Naive thymus-derived CD4-positive, alpha-beta T cell (primary cell): ENCODE data around the gene USP37. TPM values are rescaled to one million over a fixed set of nuclear protein-coding genes. Genes with fewer than 3 reads are reported as not detected.

Source experiments
- ATAC-seq: fragments of 150-1000 bp; cut with Tn5 transposase; 2 replicates; pipeline ENCODE4 v1.10.0; 2021; ENCODE audit warnings: mild to moderate bottlenecking, moderate library complexity
- CTCF ChIA-PET: fragments of 350-600 bp; sonication (Branson Sonifier 250); formaldehyde crosslinking; loops from one replicate; lab custom pipeline; 2021; ENCODE audit warnings: antibody characterized with exemption; lab: Charles Lee
- POLR2A ChIA-PET: fragments of 350-600 bp; sonication (Branson Sonifier 250); formaldehyde crosslinking; loops from one replicate; lab custom pipeline; 2021; ENCODE audit warnings: antibody characterized with exemption, inconsistent platforms; lab: Charles Lee
- DNase-seq, 9 donors: peaks; one replicate each; pipeline versions ENCODE4 v3.0.0 to v3.0.0-alpha.2; 2020 to 2022; ENCODE audit warnings: mixed read lengths in 1 of 9
- H3K27ac ChIP-seq: one replicate; pipeline ENCODE4 v1.7.0; 2013; ENCODE audit warnings: mild to moderate bottlenecking, low read depth, low read length, moderate library complexity
- H3K27me3 ChIP-seq, 2 donors: one replicate each; pipeline ENCODE4 v1.7.0; 2013; ENCODE audit warnings: low read length in 2 of 2, mild to moderate bottlenecking in 2 of 2, moderate library complexity in 2 of 2; ENCODE audit not compliant: control insufficient read depth in 2 of 2, insufficient read depth in 2 of 2
- H3K36me3 ChIP-seq, 3 experiments: 1 replicate in 2 of 3; 2 replicates in 1 of 3; pipeline ENCODE4 v1.7.0; 2013; ENCODE audit warnings: low read length in 3 of 3, mild to moderate bottlenecking in 3 of 3, moderate library complexity in 1 of 3; ENCODE audit not compliant: insufficient read depth in 3 of 3, control insufficient read depth in 2 of 3
- H3K4me1 ChIP-seq, 2 donors: one replicate each; pipeline ENCODE4 v1.7.0; 2013; ENCODE audit warnings: low read length in 2 of 2, mild to moderate bottlenecking in 2 of 2, moderate library complexity in 1 of 2; ENCODE audit not compliant: control insufficient read depth in 2 of 2, insufficient read depth in 2 of 2
- H3K4me3 ChIP-seq: 2 replicates; pipeline ENCODE4 v1.7.0; 2013; ENCODE audit warnings: mild to moderate bottlenecking, low read length
- H3K9me3 ChIP-seq, 3 experiments: 1 replicate in 2 of 3; 2 replicates in 1 of 3; pipeline ENCODE4 v1.7.0; 2013; ENCODE audit warnings: low read length in 3 of 3; ENCODE audit not compliant: control insufficient read depth in 2 of 3
- H3K27ac Mint-ChIP-seq, 9 donors: one replicate each; pipeline ENCODE4 v1.8.0; 2020 to 2022; ENCODE audit warnings: mixed read lengths in 9 of 9, mild to moderate bottlenecking in 8 of 9, moderate library complexity in 5 of 9, inconsistent platforms in 2 of 9
- H3K27me3 Mint-ChIP-seq, 5 donors: one replicate each; pipeline ENCODE4 v1.8.0; 2021 to 2022; ENCODE audit warnings: mixed read lengths in 5 of 5, mild to moderate bottlenecking in 1 of 5
- H3K36me3 Mint-ChIP-seq, 5 donors: one replicate each; pipeline ENCODE4 v1.8.0; 2020 to 2022; ENCODE audit warnings: mixed read lengths in 5 of 5, mild to moderate bottlenecking in 3 of 5, inconsistent platforms in 1 of 5
- H3K4me1 Mint-ChIP-seq, 7 donors: one replicate each; pipeline ENCODE4 v1.8.0; 2020 to 2022; ENCODE audit warnings: mixed read lengths in 7 of 7, mild to moderate bottlenecking in 3 of 7, inconsistent platforms in 1 of 7
- H3K4me3 Mint-ChIP-seq, 10 donors: one replicate each; pipeline ENCODE4 v1.8.0; 2020 to 2022; ENCODE audit warnings: mild to moderate bottlenecking in 10 of 10, mixed read lengths in 10 of 10, moderate library complexity in 6 of 10, inconsistent platforms in 2 of 10
- H3K9me3 Mint-ChIP-seq, 11 donors: one replicate each; pipeline ENCODE4 v1.8.0; 2020 to 2022; ENCODE audit warnings: mixed read lengths in 11 of 11, mild to moderate bottlenecking in 4 of 11, inconsistent platforms in 1 of 11, moderate library complexity in 1 of 11
- intact Hi-C, 2 donors: fragments of 100-400 bp; cut with micrococcal nuclease; formaldehyde crosslinking; loops; one replicate each; pipeline ENCODE4 v1.15.1; 2023
- microRNA-seq: library from miRNA; unstranded; fragments of <30 nt; microRNA quantifications from one replicate; pipeline ENCODE4 v1.2.0, GENCODE V29; 2022; ENCODE audit warnings: borderline microRNAs expressed
- polyA plus RNA-seq, 2 donors: library from polyadenylated mRNA; unstranded; fragments of 300-500 nt; fragmentation: Illumina TruSeq; gene quantifications; one replicate each; pipeline ENCODE4 v1.2.3, GENCODE V29; 2021
- total RNA-seq, 6 experiments: library from RNA in 5 of 6; stranded (reverse) in 5 of 6; gene quantifications; 1 replicate in 5 of 6; 2 replicates in 1 of 6; pipeline ENCODE4 v1.2.3 and lab custom pipeline; 2021 to 2026

Gene USP37
- total and polyA plus RNA-seq, 7 experiments from 2014 or later, result 10.1 to 36.3 (median 24.6) TPM

- POLR2A ChIA-PET, result interaction anchor here (0.5 to 2.3 kb wide), 3 partner anchors 67 to 122 kb away, joined by 3 to 8 read pairs (median 3); partner anchors contain the start of gene TMBIM1
- H3K4me1 Mint-ChIP-seq, result peaks cover 31 to 61% (median 52%) of the 10 kb centered on the region in 7 donors
- H3K27me3 Mint-ChIP-seq, result no peaks in the 10 kb centered on the region
- CTCF ChIA-PET, result no interaction called here
- H3K9me3 ChIP-seq, result no peaks in the 10 kb centered on the region
- peaks cover 0 to 43% (median 0%) of the 10 kb centered on the region in 3 experiments for H3K36me3 ChIP-seq
- DNase-seq (no peak), ATAC-seq (no peak)
- peaks cover 26 to 36% of the 10 kb centered on the region in 2 donors for H3K4me1 ChIP-seq
- H3K4me3 Mint-ChIP-seq, result peak overlapping the region in 6 of 10 donors; percentile 9 to 78 (median 40)
- peaks cover 0 to 24% (median 0%) of the 10 kb centered on the region in 5 donors for H3K36me3 Mint-ChIP-seq
- no peaks in the 10 kb centered on the region for H3K9me3 Mint-ChIP-seq
- intact Hi-C loops, result no loop called here
- H3K4me3 ChIP-seq, result no peak overlapping the region
- H3K27ac ChIP-seq, result no peak overlapping the region
- no peaks in the 10 kb centered on the region for H3K27me3 ChIP-seq
- peak overlapping the region in 8 of 9 donors; percentile 38 to 74 (median 57) for H3K27ac Mint-ChIP-seq
Observed at GRCh38 chr2:218402911-218403411, 165.2 kb downstream of the USP37 start.

- Mint-ChIP-seq H3K9me3 (no peaks in the 10 kb centered on the region), H3K36me3 (peaks cover 0 to 24% (median 0%) of the 10 kb centered on the region in 5 donors), H3K27ac (peak overlapping the region in 3 of 9 donors; percentile 52 to 63 (median 63)), H3K27me3 (no peaks in the 10 kb centered on the region), H3K4me3 (peak overlapping the region in 6 of 10 donors; percentile 6 to 97 (median 30)), H3K4me1 (peaks cover 34 to 61% (median 51%) of the 10 kb centered on the region in 7 donors)
- Histone ChIP-seq H3K36me3 (peaks cover 0 to 43% (median 0%) of the 10 kb centered on the region in 3 experiments), H3K27ac (peak overlapping the region; percentile 54), H3K27me3 (no peaks in the 10 kb centered on the region), H3K4me1 (peaks cover 31 to 36% of the 10 kb centered on the region in 2 donors), H3K4me3 (no peak overlapping the region), H3K9me3 (no peaks in the 10 kb centered on the region)
- intact Hi-C loops, result no loop called here
- DNase-seq (no peak), ATAC-seq (no peak)
- ChIA-PET CTCF (no interaction called here), POLR2A (interaction anchor here (0.5 to 2.3 kb wide), 3 partner anchors 66 to 122 kb away, joined by 3 to 8 read pairs (median 3); partner anchors contain the start of gene TMBIM1)
Observed at GRCh38 chr2:218402491-218402901, 165.7 kb downstream of the USP37 start.

GRCh38 chr2:218401890-218402289 is 166.3 kb downstream of the USP37 start:
- peak overlapping the region; percentile 54 for H3K27ac ChIP-seq

GRCh38 chr2:218400930-218401881 is 166.9 kb downstream of the USP37 start:
- no peaks in the 10 kb centered on the region for H3K27me3 Mint-ChIP-seq
- peak overlapping the region in 8 of 9 donors; percentile 34 to 73 (median 66) for H3K27ac Mint-ChIP-seq
- Histone ChIP-seq H3K4me1 (peaks cover 28 to 43% of the 10 kb centered on the region in 2 donors), H3K27me3 (no peaks in the 10 kb centered on the region), H3K27ac (peak overlapping the region; percentile 86), H3K4me3 (no peak overlapping the region), H3K36me3 (peaks cover 0 to 43% (median 0%) of the 10 kb centered on the region in 3 experiments), H3K9me3 (no peaks in the 10 kb centered on the region)
- DNase-seq, result no peak
- ChIA-PET POLR2A (interaction anchor here (0.8 to 2.3 kb wide), 9 partner anchors 12 to 258 kb away, joined by 3 to 12 read pairs (median 4); partner anchors contain the start of genes AAMP, BCS1L, PNKD and TMBIM1), CTCF (interaction anchor here (1.1 kb wide), 1 partner anchor 65 kb away, joined by 4 read pairs; no protein-coding TSS in a partner anchor)
- ATAC-seq, result no peak
- H3K36me3 Mint-ChIP-seq, result peaks cover 0 to 27% (median 0%) of the 10 kb centered on the region in 5 donors
- intact Hi-C loops, result no loop called here
- no peaks in the 10 kb centered on the region for H3K9me3 Mint-ChIP-seq
- peak overlapping the region; percentile 70 to 99 (median 94) for H3K4me3 Mint-ChIP-seq
- peaks cover 34 to 60% (median 53%) of the 10 kb centered on the region in 7 donors for H3K4me1 Mint-ChIP-seq

More at GRCh38 chr2:218401890-218402289, 166.3 kb downstream of the USP37 start:
- Mint-ChIP-seq H3K4me3 (peak overlapping the region; percentile 70 to 99 (median 94)), H3K27ac (peak overlapping the region in 6 of 9 donors; percentile 34 to 72 (median 66)), H3K27me3 (no peaks in the 10 kb centered on the region), H3K9me3 (no peaks in the 10 kb centered on the region), H3K36me3 (peaks cover 0 to 26% (median 0%) of the 10 kb centered on the region in 5 donors), H3K4me1 (peaks cover 34 to 62% (median 51%) of the 10 kb centered on the region in 7 donors)
- no peak for DNase-seq
- Histone ChIP-seq H3K36me3 (peaks cover 0 to 43% (median 0%) of the 10 kb centered on the region in 3 experiments), H3K9me3 (no peaks in the 10 kb centered on the region), H3K27me3 (no peaks in the 10 kb centered on the region), H3K4me1 (peaks cover 26 to 39% of the 10 kb centered on the region in 2 donors), H3K4me3 (no peak overlapping the region)
- ChIA-PET POLR2A (interaction anchor here (0.8 to 2.3 kb wide), 4 partner anchors 13 to 115 kb away, joined by 3 to 8 read pairs (median 4); partner anchors contain the start of gene TMBIM1), CTCF (interaction anchor here (1.1 kb wide), 1 partner anchor 64 kb away, joined by 4 read pairs; no protein-coding TSS in a partner anchor)
- ATAC-seq, result no peak
- intact Hi-C loops, result no loop called here

Small RNA genes within 50 kb of the gene (microRNA-seq; reads per million reads assigned to microRNA genes)
- gene MIR26B, result 50,662 reads per million, percentile 98 among the genes with 10 or more reads in this experiment

Other genes starting within 250 kb of the USP37 start
- gene CATIP, start 211.5 kb downstream of the USP37 start, total RNA-seq, result under 1 TPM in 1 of 5 experiments, not detected in 4; 0.49 TPM
- gene CATIP, start 211.5 kb downstream of the USP37 start, polyA plus RNA-seq, result not detected
- gene SLC11A1, start 186.1 kb downstream of the USP37 start, total RNA-seq, result 100 to 1,000 TPM in 1 of 5 experiments, 10 to 100 TPM in 1, 1 to 10 TPM in 2, under 1 TPM in 1; 0.27 to 399 (median 1.9) TPM
- gene SLC11A1, start 186.1 kb downstream of the USP37 start, polyA plus RNA-seq, result under 1 TPM; 0.49 to 0.97 TPM
- 100 to 1,000 TPM; 110 to 219 (median 156) TPM for gene CTDSP1, start 168.5 kb downstream of the USP37 start, total RNA-seq
- gene CTDSP1, start 168.5 kb downstream of the USP37 start, polyA plus RNA-seq, result 10 to 100 TPM; 22.5 TPM
- under 1 TPM in 3 of 5 experiments, not detected in 2; 0.12 to 0.69 (median 0.22) TPM for gene VIL1, start 149.2 kb downstream of the USP37 start, total RNA-seq
- under 1 TPM; 0.10 to 0.15 TPM for gene VIL1, start 149.2 kb downstream of the USP37 start, polyA plus RNA-seq
- gene CNOT9, start 488 bp upstream of the USP37 start, total RNA-seq, result 10 to 100 TPM; 44.7 to 99.6 (median 53.8) TPM
- 10 to 100 TPM; 13.7 to 22.9 TPM for gene CNOT9, start 488 bp upstream of the USP37 start, polyA plus RNA-seq
- 1 to 10 TPM in 2 of 5 experiments, under 1 TPM in 3; 0.45 to 1.7 (median 0.60) TPM for gene PLCD4, start 39.5 kb upstream of the USP37 start, total RNA-seq
- gene PLCD4, start 39.5 kb upstream of the USP37 start, polyA plus RNA-seq, result under 1 TPM; 0.15 to 0.30 TPM
- gene ZNF142, start 91.3 kb upstream of the USP37 start, total RNA-seq, result 10 to 100 TPM; 38.7 to 49.8 (median 40.8) TPM
- 10 to 100 TPM in 1 of 2 donors, 1 to 10 TPM in 1; 6.0 to 14.3 TPM for gene ZNF142, start 91.3 kb upstream of the USP37 start, polyA plus RNA-seq
- gene BCS1L, start 91.3 kb upstream of the USP37 start, total RNA-seq, result 10 to 100 TPM; 21.4 to 62.0 (median 49.0) TPM
- gene BCS1L, start 91.3 kb upstream of the USP37 start, polyA plus RNA-seq, result 10 to 100 TPM; 15.5 to 21.2 TPM
- 10 to 100 TPM; 12.6 to 33.4 (median 28.3) TPM for gene RNF25, start 103.7 kb upstream of the USP37 start, total RNA-seq
- gene RNF25, start 103.7 kb upstream of the USP37 start, polyA plus RNA-seq, result 10 to 100 TPM; 17.4 to 29.5 TPM
- 10 to 100 TPM; 18.9 to 28.1 (median 19.7) TPM for gene STK36, start 103.7 kb upstream of the USP37 start, total RNA-seq
- 1 to 10 TPM; 2.6 to 3.6 TPM for gene STK36, start 103.7 kb upstream of the USP37 start, polyA plus RNA-seq
- gene TTLL4, start 142.5 kb upstream of the USP37 start, total RNA-seq, result 10 to 100 TPM; 18.7 to 35.8 (median 21.2) TPM
- gene TTLL4, start 142.5 kb upstream of the USP37 start, polyA plus RNA-seq, result 1 to 10 TPM; 3.6 to 9.8 TPM
- gene CYP27A1, start 213.8 kb upstream of the USP37 start, total RNA-seq, result 10 to 100 TPM in 1 of 5 experiments, 1 to 10 TPM in 3, under 1 TPM in 1; 0.19 to 10.6 (median 3.9) TPM
- gene CYP27A1, start 213.8 kb upstream of the USP37 start, polyA plus RNA-seq, result under 1 TPM in 1 of 2 donors, not detected in 1; 0.09 TPM